Stimulated activated CD4-positive, alpha-beta T cell treated with anti-CD3 and anti-CD28 coated beads, Interleukin-15, amount 100 ng/mL, for 48 hours (primary cell): ENCODE data around the gene PCDH15.
"Not testable (repeated sequence)": the region's sequence is repeated elsewhere in the genome, so short reads cannot be mapped to it uniquely, and the experiment has no call there.

Source experiments
- DNase-seq, 2 donors: peaks; one replicate each; pipeline ENCODE4 v3.0.0-alpha.2; 2020; ENCODE audit warnings: low read depth in 2 of 2

The PCDH15 gene

GRCh38 chr10:54554028-54554427 lies 247.0 kb downstream of the PCDH15 start:
- no peak for DNase-seq

DNA sequence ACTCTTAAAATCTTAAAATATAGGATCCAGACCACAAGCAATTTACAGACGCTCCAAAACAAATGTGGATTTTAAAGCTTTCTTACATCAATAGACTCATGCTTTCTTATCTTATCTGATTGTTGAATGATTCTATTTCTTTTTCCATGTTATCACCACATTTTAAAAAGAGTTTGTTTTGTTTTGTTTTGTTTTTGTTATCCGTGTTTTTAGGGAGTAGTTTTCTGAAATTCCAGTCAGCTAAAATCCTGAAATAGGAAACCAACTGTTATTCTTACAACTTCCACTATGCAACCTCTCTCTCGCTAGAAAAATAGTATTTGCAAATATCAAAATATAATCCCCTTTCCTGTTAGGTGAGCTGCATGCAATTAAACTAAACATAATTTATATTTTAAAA lies 251.0 kb downstream of the PCDH15 start:
- DNase-seq = no peak

DNA sequence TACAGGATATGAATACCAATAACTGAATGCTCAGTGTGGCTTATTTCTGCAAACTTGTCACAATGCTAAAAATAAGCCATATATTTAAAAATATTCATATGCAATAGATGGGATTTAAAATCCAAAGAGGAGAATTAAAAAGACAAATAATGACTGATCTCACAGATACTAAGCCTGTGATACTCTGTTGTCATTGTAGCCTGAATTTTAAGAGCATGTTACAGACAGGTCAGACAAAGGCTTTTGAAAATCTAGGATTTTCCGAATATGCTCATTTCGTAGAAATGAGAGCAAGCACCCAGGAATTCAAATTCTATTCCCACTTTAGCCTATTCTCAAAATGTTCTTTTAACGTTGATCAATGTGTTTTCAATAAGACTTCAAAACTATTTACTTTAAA lies 269.7 kb downstream of the PCDH15 start:
- no peak for DNase-seq

- no peak for DNase-seq
Observed at GRCh38 chr10:54530299-54530698, 270.7 kb downstream of the PCDH15 start.

DNA sequence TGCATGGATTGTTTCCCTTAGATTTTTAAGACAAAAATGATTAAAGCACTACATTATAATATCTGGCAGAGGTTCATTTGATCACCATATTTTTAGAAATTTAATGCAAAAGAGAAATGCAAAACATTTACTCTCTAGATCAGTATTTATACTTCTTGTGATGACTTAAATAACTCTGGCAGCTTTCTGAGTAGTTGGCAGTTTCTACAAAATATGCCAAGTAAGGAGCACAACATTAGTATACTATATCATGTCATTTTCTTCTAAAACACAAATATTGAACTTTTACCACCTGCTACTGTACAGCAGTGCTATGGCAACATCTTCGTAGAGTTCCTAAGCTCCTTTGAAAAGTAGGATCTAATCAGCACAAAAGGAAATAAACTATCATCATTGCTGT lies 275.2 kb downstream of the PCDH15 start:
- no peak for DNase-seq

DNA sequence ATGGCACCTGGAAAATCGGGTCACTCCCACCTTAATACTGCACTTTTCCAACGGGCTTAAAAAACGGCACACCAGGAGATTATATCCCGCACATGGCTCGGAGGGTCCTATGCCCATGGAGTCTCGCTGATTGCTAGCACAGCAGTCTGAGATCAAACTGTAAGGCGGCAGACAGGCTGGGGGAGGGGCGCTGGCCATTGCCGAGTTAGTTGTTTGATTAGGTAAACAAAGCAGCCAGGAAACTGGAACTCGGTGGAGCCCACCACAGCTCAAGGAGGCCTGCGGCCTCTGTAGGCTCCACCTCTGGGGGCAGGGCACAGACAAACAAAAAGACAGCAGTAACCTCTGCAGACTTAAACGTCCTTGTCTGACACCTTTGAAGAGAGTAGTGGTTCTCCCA lies 285.8 kb downstream of the PCDH15 start:
- not testable (repeated sequence) for DNase-seq

- DNase-seq = no peak
Observed at GRCh38 chr10:54503863-54504262, 297.2 kb downstream of the PCDH15 start.

DNA sequence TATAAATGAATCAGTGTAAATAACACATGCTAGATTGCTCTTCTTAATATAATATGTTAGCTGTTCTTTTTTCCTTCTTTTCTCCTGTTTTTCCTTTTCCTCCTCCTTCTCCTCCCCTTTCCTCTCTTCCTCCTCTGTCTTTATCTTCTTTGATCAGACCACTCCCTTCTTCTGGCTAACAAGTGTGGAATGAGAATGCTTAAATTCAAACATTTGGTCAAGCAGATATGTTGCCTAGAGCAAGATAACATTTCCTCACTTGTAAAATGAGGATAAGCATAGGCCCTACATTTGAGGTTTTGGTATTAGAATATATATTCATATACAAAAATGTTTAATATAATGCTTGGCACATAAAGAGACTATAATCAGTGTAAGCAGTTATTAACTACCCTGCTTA lies 299.1 kb downstream of the PCDH15 start:
- no peak for DNase-seq

- no peak for DNase-seq
Observed at GRCh38 chr10:54496852-54497251, 304.2 kb downstream of the PCDH15 start.

DNA sequence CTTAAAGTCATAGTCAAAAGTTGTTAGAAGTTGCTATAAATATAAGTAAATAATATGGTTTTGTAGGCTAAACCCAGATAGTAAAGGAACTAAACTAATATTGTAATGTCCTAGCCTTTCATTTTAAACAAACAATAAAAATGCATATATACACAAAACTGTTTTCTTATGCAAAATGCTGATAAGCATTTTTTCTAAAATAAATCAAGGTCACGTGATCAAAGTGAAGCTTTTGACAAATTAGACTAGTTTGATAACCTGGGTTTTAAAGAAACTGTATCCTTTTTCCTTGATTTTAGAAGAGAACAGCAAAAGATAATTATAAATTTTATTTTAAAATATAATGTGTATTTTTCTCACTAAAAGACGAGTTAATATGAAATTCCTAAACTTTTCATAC lies 313.3 kb downstream of the PCDH15 start:
- no peak for DNase-seq

- no peak for DNase-seq
Observed at GRCh38 chr10:54485971-54486370, 315.1 kb downstream of the PCDH15 start.

DNA sequence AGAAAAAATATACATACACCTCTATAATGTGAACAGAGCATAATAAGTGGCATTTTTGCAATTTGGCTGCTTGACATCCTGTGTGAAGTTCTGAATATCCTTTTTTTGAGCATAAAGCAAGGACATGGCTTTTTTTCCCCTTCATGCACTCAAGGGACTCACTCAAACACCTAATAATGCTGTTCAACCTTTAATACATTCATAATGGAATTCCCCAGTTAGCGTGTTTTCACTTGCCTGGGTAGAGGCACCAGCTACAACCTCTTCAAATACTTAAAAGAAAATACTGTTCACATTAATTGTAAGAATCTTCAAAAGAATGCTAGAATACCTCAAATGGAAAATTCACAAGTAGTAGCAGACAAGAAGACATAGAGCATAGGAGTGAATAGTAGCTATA lies 316.8 kb downstream of the PCDH15 start:
- no peak for DNase-seq

DNA sequence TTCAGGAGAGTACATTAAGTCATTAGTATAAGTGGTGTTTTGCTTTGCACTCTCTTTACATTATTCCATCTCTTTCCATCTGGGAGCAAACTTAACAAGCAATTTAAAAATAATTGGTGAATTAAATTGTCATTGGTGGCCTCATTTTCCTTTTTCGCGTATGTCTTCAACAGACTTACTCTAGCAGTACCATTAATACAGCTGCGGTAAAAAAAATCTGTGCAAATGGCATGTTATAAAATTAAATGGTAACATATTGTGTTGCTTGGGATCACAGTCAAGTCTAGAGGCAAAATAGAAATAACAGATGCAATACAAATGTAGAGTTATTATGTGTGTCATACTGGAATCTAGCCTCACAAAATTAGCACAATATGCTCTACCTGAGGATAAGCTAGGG lies 322.4 kb downstream of the PCDH15 start:
- no peak for DNase-seq

DNA sequence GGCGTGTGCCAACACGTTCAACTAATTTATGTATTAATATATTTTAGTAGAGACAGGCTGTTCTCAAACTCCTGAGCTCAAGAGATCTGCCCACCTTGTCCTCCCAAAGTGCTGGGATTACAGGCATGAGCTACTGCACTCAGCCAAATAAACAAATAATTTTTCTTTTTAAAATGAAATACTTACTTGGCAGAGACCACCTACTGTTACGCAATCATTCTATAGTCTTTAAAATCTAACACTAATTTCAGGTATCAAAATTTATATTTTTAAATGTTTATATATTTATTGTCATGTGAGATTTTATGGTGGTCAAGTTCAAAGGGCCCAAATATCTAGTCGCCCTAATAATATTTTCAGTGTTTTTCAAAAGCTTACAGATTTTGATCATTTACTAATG lies 323.3 kb downstream of the PCDH15 start:
- DNase-seq = no peak

GRCh38 chr10:54470324-54470631 lies 330.8 kb downstream of the PCDH15 start:
- DNase-seq = no peak

- DNase-seq = no peak
Observed at GRCh38 chr10:54469587-54470323, 331.3 kb downstream of the PCDH15 start.

- no peak for DNase-seq
Observed at GRCh38 chr10:54454271-54454670, 346.8 kb downstream of the PCDH15 start.

GRCh38 chr10:54449056-54449455 lies 352.0 kb downstream of the PCDH15 start:
- no peak for DNase-seq

DNA sequence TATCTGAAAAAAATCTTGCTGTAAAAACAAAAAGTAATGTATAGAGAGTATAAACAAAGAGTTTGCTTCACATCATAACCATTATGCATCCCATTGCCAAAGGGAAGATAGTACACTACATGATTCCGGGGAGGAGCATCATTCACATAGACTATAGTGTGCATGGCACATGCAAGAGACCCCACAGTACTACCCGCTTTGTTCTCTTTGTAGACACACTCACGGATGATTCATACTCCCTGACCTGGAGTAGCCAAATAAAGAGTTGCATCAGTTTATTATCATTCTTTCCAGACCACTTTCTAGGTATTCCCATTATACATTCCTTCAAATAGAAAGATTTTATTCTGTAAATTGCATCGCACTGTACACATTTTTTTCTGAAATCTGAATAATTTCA lies 356.9 kb downstream of the PCDH15 start:
- DNase-seq = no peak

DNA sequence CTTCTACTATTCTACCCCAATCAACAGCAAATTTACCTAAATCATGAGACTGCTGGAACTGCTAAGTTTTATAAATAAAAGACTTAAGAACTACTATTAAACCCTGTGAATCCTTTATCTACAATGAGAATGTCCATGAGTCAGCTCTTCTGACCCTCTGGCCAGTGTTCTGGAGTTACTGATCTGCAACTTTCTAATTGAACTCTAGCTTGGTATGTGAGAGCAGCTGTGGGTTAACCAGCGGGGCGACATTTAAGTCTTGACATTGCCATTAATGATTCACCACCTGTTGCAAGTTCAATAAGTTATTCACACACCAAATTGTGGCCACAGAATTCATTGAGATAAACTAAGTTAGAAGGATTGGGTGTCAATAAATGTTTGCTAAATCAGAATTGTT lies 359.8 kb downstream of the PCDH15 start:
- no peak for DNase-seq

DNA sequence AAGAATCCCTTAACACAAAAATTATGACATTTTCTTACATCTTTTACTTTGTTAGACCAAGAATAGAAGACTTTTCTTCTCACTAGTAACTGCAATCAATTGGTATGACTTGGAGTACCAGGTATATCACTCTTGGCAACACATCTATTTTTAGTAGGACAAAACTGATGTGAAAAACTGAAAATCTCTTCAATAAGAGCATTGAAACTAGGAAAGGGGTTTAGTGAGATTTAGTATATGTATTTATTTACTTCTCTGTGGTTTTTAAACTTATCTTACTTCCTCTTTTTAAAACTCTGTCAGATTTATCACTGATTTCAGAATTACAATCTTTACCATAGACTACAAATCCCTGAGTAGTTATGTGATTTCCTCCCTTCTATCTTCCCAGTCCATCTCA lies 366.2 kb downstream of the PCDH15 start:
- no peak for DNase-seq

GRCh38 chr10:54415483-54415882 lies 385.5 kb downstream of the PCDH15 start:
- DNase-seq = no peak

GRCh38 chr10:54402576-54402975 lies 398.5 kb downstream of the PCDH15 start:
- DNase-seq = no peak

GRCh38 chr10:54396031-54396430 lies 405.0 kb downstream of the PCDH15 start:
- no peak for DNase-seq
